Left cardiac atrium (tissue), 4 donors: ENCODE data around the gene VN1R2. TPM values are rescaled to one million over a fixed set of nuclear protein-coding genes. Genes with fewer than 3 reads are reported as not detected.
"Not testable (repeated sequence)": the region's sequence is repeated elsewhere in the genome, so short reads cannot be mapped to it uniquely, and the experiment has no call there.

Experiments used
- ATAC-seq, 2 donors: fragments of 200-7000 bp; cut with Tn5 transposase; one replicate each; pipeline ENCODE4 v1.9.1; 2020; ENCODE audit warnings: mild to moderate bottlenecking in 2 of 2, moderate library complexity in 2 of 2
- DNase-seq: peaks from one replicate; pipeline ENCODE4 v3.0.0-alpha.2; 2020
- intact Hi-C, 2 donors: fragments of 100-400 bp; cut with DNase I; formaldehyde crosslinking; loops; one replicate each; pipeline versions ENCODE4 v1.14.1 to v1.15.1; 2022 to 2023
- long read RNA-seq: library from polyadenylated mRNA; unstranded; transcript quantifications from one replicate; pipeline ENCODE4 v2.0.0, GENCODE V29; 2021
- total RNA-seq, 2 donors: library from RNA; stranded (reverse); fragmentation: NEBNext Ultra II Directional; extraction: Animal tissue kit (Norgen Biotek cat#: 25700); gene quantifications; one replicate each; pipeline ENCODE4 v1.2.1, GENCODE V29; 2021
- donor health status: DM: no; HTN: yes; CAD: no.
- donor health status: DM: no; HTN: yes; CAD: no; lungs with severe emphysema.
- donor health status: DM: yes; HTN: yes; CAD: no.
- donor health status: Dilated cardiomyopathy.

The VN1R2 gene, protein sequence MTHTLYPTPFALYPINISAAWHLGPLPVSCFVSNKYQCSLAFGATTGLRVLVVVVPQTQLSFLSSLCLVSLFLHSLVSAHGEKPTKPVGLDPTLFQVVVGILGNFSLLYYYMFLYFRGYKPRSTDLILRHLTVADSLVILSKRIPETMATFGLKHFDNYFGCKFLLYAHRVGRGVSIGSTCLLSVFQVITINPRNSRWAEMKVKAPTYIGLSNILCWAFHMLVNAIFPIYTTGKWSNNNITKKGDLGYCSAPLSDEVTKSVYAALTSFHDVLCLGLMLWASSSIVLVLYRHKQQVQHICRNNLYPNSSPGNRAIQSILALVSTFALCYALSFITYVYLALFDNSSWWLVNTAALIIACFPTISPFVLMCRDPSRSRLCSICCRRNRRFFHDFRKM
- not detected for total RNA-seq
- long read RNA-seq: 0 reads

DNA sequence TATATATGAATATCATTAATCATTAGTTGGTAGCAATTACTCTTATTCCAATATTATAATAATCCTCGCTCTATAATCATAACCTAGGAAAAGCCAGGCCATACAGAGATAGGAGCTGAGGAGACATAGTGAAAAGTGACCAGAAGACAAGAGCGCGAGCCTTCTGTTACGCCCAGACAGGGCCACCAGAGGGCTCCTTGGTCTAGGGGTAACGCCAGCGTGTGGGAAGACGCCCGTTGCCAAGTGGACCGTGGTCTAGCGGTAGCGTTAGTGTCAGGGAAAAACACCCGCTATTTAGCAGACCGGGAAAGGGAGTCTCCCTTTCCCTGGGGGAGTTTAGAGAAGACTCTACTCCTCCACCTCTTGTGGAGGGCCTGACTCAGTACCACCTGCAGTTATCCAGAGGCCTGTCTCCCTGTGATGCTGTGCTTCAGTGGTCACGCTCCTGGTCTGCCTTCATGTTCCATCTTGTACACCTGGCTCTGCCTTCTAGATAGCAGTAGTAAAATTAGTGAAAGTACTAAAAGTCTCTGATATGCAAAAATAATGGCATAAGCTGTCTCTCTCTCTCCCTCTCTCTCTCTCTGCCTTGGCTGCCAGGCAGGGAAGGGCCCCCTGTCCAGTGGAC is at the start of gene VN1R2:
VN1R2 (plus strand) TSS at position 578 of the 628 bp plus-strand sequence. CDS start 84 bp downstream, outside the sequence.
- ATAC-seq, DNase-seq: not testable (repeated sequence)
- intact Hi-C loops: loop anchor here in 1 of 2 donors (10.0 kb wide), 1 partner anchor 267 kb away; no protein-coding TSS in a partner anchor

DNA sequence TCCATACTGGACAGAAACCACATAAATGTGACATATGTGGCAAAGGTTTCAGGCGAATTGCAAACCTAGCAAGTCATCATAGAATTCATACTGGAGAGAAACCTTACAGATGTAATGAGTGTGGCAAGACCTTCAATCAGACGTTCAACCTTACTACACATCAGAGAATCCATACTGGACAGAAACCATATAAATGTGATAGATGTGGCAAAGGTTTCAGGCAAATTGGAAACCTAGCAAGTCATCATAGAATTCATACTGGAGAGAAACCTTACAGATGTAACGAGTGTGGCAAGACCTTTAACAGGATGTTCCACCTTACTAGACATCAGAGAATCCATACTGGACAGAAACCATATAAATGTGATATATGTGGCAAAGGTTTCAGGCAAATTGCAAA is 46.5 kb upstream of the VN1R2 start:
- ATAC-seq, intact Hi-C loops, DNase-seq: not testable (repeated sequence)

DNA sequence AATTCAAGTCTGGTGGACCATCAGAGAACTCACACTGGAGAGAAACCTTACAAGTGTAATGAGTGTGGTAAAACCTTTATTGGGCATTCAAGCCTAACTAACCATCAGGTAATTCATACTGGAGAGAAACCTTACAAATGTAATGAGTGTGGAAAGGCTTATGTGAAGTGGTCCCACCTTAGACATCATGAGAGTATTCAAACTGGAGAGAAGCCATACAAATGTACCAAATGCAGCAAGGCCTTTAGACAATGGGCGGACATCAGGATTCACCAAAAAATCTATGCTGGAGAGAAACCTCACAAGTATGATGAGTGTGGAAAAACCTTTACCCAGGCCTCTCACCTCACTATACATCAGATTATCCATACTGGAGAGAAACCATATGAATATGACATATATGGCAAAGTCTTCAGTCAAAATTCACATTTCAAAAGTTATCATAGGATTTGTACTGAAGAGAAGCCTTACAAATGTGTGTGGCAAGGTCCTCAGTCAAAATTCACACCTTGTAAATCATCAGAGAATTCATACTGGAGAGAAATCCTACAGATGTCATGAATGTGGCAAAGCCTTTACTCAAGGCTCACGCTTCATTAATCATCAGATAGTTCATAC is 45.3 kb upstream of the VN1R2 start:
- ATAC-seq (no peak), DNase-seq (no peak)
- intact Hi-C loops: no loop called here

DNA sequence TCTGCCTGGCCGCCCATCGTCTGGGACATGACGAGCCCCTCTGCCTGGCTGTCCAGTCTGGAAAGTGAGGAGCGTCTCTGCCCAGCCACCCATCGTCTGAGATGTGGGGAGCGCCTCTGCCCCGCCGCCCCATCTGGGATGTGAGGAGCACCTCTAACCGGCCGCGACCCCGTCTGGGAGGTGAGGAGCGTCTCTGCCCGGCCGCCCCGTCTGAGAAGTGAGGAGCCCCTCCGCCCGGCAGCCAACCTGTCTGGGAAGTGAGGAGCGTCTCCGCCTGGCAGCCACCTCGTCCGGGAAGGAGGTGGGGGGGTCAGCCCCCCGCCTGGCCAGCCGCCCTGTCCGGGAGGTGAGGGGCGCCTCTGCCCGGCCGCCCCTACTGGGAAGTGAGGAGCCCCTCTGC is 35.4 kb upstream of the VN1R2 start:
- intact Hi-C loops, DNase-seq, ATAC-seq: not testable (repeated sequence)

DNA sequence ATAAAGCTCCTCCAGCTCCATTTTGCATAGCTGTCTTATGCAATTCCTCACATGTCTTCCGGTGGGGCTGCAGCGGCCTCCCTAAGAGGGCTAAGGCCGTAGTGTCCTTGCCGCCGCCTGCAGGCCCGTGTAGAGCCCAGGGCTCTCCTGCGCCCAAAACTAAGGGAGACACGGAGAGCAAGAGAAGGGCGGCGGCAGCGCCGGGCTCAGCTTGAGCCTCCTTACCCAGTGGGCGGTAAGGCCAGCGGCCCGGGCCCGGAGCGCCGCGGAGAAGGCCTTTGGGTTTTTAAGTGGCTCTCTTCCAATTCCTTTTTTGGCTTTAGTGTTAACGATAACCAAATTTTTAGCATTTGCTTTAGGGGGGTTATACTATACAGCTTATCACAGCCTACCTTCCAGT is 33.5 kb upstream of the VN1R2 start:
- no peak for ATAC-seq
- no peak for DNase-seq
- intact Hi-C loops: no loop called here

DNA sequence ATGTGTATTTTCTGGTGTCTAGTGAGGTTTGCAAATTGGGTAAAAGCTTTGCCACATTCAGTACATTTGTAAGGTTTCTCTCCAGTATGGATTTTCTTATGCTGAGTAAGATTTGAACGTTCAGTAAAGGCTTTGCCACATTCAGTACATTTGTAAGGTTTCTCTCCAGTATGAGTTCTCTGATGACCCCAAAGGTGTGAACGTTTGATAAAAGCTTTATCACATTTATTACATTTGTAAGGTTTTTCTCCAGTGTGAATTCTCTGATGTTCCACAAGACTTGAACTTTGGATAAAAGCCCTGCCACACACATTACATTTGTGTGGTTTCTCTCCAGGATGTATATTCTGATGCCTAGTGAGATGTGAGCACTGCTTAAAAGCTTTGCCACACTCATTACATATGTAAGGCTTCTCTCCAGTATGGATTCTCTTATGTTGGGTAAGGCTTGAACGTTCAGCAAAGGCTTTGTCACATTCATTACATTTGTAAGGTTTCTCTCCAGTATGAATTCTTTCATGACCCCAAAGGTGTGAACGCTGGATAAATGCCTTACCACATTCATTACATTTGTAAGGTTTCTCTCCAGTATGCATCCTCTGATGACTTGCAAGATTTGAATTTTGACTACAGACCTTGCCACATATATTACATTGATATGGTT is 20.8 kb upstream of the VN1R2 start:
- intact Hi-C loops: no loop called here
- ATAC-seq (no peak), DNase-seq (no peak)

DNA sequence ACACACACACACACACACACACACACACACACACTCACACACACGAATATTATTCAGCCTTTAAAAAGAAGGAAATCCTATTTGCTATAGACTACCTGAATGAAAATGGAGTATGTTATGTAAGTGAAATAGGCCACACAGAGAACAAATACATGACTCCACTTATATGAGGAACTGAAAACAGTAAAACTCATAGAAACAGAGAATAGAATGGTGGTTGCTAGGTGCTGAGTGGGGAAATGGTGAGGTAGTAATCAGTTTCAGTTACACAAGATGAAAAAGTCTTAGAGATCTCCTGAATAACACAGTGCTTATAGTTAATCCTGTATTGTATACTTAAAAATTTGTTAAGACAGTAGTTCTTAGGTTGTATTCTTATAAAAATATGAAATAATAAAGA is 11.6 kb upstream of the VN1R2 start:
- ATAC-seq (no peak), DNase-seq (no peak)
- intact Hi-C loops: no loop called here

DNA sequence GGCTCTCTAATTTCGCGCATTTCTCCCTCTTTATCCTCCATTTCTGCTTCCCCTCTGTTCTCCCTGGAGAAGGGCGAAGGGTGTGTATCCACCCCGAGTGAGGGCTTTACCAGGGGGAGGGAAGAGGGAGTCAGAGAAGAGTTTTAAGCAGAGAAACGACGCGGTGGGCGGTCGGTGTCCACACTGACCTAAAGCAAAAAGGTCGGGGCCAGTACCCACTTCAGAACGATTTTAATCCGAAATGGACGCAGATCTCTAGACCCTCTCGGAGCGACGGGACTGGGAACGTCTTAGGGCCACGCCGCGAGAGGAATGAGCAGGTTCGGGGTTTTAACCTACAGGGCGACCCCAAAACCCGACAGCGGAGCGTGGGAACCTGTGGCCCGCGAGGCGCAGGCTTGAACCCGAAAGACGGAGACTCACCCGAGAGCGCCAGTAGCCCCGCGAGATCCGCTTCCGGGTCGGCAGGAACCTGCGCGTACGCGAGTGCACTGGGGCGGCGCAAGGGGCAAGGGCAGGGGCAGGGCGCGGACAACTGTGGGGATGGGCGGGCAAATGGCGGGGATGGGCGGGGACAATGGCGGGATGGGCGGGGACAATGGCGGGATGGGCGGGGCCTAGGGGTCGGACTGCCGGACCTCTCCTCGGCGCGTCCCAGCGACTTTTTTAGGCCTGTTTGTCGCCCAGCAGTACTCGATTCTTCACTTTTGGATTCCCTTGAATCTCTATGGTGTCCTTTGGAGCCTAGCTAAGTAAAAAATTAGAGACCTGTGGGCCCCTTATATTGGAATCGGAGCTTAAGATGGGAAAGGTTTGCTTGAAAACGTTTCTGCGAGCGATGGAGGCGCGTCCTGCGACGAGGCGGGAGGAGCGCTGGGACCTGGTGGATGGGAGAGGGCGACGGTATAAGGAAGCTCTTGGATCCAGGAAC is 3.4 kb upstream of the VN1R2 start, which contains the start of gene ZNF677:
ZNF677 (minus strand) TSS at position 463 of the 931 bp plus-strand sequence. CDS start 3,323 bp downstream, outside the sequence.
- DNase-seq (peak; percentile 96), ATAC-seq (peak; percentile 100)
- intact Hi-C loops: loop anchor here in 1 of 2 donors (2.0 to 10.0 kb wide), 2 partner anchors 78 to 270 kb away; partner anchors contain the start of gene ZNF845

DNA sequence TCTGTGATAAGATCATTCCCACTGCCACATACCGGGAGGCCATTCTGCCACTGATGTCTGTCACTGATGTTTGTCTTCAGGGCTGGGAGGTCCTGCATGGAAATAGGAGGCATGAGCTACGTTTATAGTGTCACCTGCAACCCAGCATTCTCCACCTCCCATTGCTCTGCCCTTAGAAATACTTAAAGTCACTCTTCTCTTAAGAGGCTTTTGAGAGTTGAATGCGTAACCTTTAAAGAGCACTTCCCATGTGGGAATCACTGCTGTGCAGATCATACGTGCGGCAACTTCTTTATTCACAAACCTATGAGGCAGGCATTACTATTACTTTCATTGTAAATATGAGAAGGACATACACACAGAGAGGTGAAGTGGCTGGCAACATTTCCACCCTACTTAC is 9.5 kb downstream of the VN1R2 start, which contains the start of gene VN1R4:
VN1R4 (minus strand) TSS at position 101 of the 400 bp plus-strand sequence; CDS start at position 43, 58 bp downstream.
- ATAC-seq, DNase-seq, intact Hi-C loops: not testable (repeated sequence)

DNA sequence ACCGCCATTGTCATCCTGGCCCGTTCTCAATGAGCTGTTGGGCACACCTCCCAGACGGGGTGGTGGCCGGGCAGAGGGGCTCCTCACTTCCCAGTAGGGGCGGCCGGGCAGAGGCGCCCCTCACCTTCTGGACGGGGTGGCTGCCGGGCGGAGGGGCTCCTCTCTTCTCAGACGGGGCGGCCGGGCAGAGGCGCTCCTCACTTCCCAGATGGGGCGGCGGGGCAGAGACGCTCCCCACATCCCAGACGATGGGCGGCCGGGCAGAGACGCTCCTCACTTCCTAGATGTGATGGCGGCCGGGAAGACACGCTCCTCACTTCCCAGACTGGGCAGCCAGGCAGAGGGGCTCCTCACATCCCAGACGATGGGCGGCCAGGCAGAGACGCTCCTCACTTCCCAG is 11.8 kb downstream of the VN1R2 start:
- intact Hi-C loops, ATAC-seq, DNase-seq: not testable (repeated sequence)

DNA sequence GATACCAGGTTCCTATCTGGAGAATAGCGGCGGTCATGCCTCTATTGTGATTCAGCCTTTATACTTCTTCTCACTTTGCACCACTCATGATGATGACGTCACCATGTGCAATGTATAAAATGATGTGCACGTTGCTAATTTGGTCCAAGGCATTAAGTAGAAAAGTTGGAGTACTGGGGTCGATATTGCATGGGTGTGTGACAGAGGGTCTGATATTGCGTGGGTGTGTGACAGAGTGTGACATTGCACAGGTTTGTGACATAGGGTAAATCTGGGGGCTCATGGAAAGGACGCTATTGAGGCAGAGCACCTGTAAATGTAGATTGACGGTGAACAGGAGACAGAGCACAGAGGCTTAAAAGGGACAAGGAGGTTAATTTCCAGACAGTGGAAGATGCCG is 14.0 kb downstream of the VN1R2 start:
- DNase-seq (no peak), ATAC-seq (no peak)
- intact Hi-C loops: no loop called here

DNA sequence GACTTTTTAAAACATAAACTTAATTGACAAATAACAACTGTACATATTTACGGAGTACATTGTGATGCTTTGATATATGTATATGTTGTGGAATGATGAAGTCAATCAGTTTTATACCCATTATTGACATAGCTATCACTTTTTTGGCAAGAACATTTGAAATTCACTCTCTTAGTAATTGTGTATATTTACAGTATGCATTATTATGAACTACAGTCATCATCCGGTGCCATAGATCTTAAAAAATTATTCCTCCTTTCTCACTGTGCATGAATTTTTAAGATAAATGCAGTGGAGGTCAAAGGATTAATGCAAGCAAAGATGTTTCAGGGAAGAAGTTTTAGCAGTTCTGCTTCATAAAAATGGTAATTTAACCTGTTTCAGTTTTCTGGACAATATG is 17.4 kb downstream of the VN1R2 start:
- no peak for ATAC-seq
- DNase-seq: no peak
- intact Hi-C loops: no loop called here

DNA sequence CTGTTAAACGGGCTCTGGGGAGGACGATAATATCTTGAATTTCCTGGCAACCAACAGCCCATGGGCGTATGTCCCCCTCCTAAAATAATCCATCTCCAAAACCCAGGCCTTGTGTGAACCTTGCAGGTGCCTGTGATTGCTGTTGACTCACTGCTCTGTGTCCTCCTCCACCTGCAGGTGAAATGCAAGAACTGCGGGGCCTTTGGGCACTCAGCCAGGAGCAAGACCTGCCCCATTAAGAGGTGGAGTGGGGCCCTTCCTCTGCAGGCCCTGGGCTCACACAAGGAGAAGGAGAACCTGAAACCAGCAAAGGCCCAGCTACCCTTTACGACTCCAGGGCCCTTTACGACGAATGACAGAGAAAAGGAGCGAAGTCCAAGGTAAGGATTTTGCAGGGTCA is 23.9 kb downstream of the VN1R2 start:
- ATAC-seq, intact Hi-C loops: not testable (repeated sequence)
- DNase-seq: peak; percentile 21

DNA sequence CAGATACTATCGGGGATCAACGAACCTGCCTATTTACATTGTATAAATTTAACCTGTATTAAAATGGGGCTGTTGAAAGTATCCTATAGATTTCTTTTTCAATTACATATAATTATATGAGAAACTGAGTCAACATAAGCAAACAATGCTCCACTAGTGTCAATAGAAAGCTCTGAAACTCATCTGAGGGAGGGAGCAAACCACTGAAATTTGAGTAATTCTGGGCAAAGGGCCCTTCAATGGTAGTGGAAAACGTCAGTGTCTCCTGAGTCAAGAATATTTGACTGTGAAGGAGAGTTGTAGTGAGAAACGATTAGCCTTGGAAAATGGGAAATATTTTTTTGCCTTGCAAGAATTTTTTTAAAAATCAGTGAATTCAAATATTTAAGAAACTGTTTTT is 27.0 kb downstream of the VN1R2 start:
- DNase-seq: no peak
- intact Hi-C loops: no loop called here
- no peak for ATAC-seq

DNA sequence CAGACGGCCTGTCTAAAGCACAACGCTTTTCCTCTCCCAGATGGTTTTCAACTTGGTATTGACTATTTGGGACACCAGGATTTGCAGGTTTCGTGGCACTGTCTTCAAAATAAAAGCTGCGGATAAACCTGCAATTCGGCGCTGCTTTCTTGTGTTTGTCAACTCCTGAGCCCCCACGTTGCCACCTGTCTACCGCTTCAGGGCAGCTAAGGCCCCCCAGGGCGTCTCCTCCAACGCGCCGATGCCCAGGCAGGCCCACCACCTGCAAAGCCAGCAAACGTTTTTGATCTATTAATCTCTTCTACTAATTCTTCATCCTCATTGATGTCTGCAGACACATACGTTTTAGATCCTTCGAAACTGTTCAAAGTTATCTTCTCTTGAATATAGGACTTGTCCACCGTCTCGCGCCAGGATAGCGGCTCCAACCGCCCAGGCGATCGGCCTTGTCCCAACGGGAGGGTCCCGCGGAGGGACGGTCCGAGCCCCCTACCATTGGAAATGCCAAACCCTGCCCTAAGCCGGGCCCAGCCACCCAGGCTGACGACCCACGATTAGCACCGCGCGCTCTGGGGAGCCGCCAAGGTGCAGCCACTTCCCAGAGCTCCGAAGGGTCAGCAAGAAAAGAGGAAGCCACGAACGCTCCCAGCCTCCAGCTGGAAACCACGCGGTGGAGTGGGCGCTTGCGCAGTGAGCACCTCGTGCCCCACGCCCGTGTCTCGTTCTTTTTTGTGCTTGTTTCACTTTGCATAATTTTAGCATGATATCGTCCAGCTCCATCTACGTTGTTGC is 32.9 kb downstream of the VN1R2 start:
- ATAC-seq: no peak
- DNase-seq: no peak
- intact Hi-C loops: no loop called here

DNA sequence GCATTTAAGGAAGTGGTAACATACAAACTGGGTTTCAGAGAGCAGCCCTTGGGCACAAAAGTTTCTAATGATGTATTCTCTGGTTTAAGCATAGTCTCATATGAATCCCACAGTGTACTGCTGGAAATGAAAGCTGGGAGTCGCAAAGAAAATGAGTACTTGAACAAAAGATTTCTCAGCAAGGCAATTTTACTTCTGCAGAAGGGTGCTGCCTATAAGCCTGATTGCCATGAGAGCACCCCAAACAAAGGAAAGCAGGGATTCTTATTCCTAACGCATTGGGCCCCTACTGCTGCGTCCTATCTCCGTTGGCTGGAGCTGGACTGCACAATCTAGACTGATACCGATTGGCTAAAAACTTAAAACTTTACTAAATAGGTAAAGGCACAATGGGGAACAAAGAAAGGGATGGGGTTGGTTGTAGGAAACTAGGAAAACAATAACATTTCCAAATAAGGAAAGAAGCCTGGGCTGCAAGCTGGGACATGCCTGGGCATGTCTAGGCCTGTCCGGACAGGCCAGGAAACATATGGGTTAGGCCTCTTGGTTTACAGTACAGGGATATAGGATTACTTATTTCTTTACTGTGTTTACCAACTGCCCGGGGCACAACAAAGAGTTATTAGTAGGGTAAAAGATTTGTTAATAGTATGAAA is 36.8 kb downstream of the VN1R2 start:
- intact Hi-C loops: no loop called here
- DNase-seq (no peak), ATAC-seq (no peak)

DNA sequence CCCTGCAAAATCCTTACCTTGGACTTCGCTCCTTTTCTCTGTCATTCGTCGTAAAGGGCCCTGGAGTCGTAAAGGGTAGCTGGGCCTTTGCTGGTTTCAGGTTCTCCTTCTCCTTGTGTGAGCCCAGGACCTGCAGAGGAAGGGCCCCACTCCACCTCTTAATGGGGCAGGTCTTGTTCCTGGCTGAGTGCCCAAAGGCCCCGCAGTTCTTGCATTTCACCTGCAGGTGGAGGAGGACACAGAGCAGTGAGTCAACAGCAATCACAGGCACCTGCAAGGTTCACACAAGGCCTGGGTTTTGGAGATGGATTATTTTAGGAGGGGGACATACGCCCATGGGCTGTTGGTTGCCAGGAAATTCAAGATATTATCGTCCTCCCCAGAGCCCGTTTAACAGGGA is 43.2 kb downstream of the VN1R2 start:
- ATAC-seq, intact Hi-C loops, DNase-seq: not testable (repeated sequence)
